ENCODE data around the gene PRM1.

PRM1 gene

GRCh38 chr16:11280616-11281522 is at the start of gene PRM1:
TSS of gene PRM1 (minus strand) at chr16:11281330. CDS start at chr16:11281238, 92 bp downstream.
- no peak for TF ChIP-seq CTCF (IDR thresholded peaks at IDR 0.05; ENCODE audit: insufficient read depth, missing control alignments)
- FAIRE-seq (no peak), DNase-seq (ENCODE audit: insufficient read length, low spot score) (no peak)

GRCh38 chr16:11330526-11331237 is 49.6 kb upstream of the PRM1 start:
- DNase-seq (ENCODE audit: insufficient read length, low spot score) = no peak
- TF ChIP-seq CTCF (IDR thresholded peaks at IDR 0.05; ENCODE audit: insufficient read depth, missing control alignments) = no peak
- no peak for FAIRE-seq

GRCh38 chr16:11329891-11330290 is 48.8 kb upstream of the PRM1 start:
- no peak for TF ChIP-seq CTCF (IDR thresholded peaks at IDR 0.05; ENCODE audit: insufficient read depth, missing control alignments)
- DNase-seq (ENCODE audit: insufficient read length, low spot score) (no peak), FAIRE-seq (no peak)

GRCh38 chr16:11329071-11329491 is 48.0 kb upstream of the PRM1 start:
- FAIRE-seq = no peak
- TF ChIP-seq CTCF (IDR thresholded peaks at IDR 0.05; ENCODE audit: insufficient read depth, missing control alignments) = no peak
- DNase-seq (ENCODE audit: insufficient read length, low spot score) = no peak

GRCh38 chr16:11328172-11329070 is 47.3 kb upstream of the PRM1 start:
- FAIRE-seq = no peak
- no peak for DNase-seq (ENCODE audit: insufficient read length, low spot score)
- TF ChIP-seq CTCF (IDR thresholded peaks at IDR 0.05; ENCODE audit: insufficient read depth, missing control alignments) = no peak

GRCh38 chr16:11327277-11328171 is 46.4 kb upstream of the PRM1 start:
- DNase-seq (ENCODE audit: insufficient read length, low spot score) (no peak), FAIRE-seq (no peak)
- TF ChIP-seq CTCF (IDR thresholded peaks at IDR 0.05; ENCODE audit: insufficient read depth, missing control alignments) = no peak

Data from D721Med (cell line).